ENCODE measurements around the gene TBCC.

DNA sequence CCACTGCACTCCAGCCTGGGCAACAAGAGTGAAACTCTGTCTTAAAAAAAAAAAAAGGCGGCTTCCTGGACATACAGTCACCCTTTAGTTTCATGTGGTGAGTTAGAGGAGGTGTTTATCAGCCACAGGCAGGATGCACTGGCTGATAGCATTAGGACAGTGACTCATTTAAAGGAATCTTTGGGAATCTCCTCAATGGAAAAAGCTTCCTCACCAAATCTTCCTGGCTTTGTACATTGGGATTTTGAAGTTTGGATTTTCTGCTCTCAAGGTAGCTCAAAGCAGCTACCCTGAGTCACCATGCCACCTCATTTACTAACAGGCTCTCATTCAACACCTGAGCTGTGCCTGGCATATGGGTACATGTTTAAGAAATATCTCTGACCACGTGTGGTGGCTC, 43.7 kb downstream of the TBCC start:
- TF ChIP-seq, protein P1, sequence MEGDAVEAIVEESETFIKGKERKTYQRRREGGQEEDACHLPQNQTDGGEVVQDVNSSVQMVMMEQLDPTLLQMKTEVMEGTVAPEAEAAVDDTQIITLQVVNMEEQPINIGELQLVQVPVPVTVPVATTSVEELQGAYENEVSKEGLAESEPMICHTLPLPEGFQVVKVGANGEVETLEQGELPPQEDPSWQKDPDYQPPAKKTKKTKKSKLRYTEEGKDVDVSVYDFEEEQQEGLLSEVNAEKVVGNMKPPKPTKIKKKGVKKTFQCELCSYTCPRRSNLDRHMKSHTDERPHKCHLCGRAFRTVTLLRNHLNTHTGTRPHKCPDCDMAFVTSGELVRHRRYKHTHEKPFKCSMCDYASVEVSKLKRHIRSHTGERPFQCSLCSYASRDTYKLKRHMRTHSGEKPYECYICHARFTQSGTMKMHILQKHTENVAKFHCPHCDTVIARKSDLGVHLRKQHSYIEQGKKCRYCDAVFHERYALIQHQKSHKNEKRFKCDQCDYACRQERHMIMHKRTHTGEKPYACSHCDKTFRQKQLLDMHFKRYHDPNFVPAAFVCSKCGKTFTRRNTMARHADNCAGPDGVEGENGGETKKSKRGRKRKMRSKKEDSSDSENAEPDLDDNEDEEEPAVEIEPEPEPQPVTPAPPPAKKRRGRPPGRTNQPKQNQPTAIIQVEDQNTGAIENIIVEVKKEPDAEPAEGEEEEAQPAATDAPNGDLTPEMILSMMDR (IDR thresholded peaks at IDR 0.05; ENCODE audit: borderline replicate concordance, extremely low read depth, low read length, poor library complexity, severe bottlenecking) = no peak
- TF ChIP-seq EZH2 (IDR thresholded peaks at IDR 0.05; ENCODE audit: borderline replicate concordance, low read depth, low read length, severe bottlenecking) = no peak

Measured in DND-41 (cell line).